ENCODE data around the gene BARX2.

DNA sequence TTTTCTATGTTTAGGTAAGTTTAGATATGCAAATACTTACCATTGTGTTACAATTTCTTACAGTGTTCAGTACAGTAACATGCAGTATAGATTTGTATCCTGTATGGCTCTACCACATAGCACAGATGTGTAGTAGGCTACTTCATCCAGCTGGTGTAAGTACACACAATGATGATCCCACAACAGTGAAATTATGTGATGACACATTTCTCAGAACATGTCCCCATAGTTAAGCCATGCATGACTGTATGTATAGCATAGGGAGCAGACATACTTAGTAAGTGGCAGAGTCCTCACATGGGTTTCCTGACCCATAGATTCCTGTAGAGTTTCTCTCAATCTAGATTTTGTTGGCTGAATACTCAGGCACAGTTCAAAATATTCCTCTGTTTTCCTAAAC, 26.8 kb upstream of the BARX2 start:
- TF ChIP-seq EZH2phosphoT487 (IDR thresholded peaks at IDR 0.05; ENCODE audit: borderline replicate concordance, low read length), result no peak
- TF ChIP-seq, protein P1, sequence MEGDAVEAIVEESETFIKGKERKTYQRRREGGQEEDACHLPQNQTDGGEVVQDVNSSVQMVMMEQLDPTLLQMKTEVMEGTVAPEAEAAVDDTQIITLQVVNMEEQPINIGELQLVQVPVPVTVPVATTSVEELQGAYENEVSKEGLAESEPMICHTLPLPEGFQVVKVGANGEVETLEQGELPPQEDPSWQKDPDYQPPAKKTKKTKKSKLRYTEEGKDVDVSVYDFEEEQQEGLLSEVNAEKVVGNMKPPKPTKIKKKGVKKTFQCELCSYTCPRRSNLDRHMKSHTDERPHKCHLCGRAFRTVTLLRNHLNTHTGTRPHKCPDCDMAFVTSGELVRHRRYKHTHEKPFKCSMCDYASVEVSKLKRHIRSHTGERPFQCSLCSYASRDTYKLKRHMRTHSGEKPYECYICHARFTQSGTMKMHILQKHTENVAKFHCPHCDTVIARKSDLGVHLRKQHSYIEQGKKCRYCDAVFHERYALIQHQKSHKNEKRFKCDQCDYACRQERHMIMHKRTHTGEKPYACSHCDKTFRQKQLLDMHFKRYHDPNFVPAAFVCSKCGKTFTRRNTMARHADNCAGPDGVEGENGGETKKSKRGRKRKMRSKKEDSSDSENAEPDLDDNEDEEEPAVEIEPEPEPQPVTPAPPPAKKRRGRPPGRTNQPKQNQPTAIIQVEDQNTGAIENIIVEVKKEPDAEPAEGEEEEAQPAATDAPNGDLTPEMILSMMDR (conservative IDR thresholded peaks at IDR 0.05; ENCODE audit: low read depth, low read length), result no peak

Measured in PC-3 (cell line).